Stimulated activated CD8-positive, alpha-beta memory T cell treated with anti-CD3 and anti-CD28 coated beads, Interleukin-12 subunit alpha, Interleukin-12 subunit beta, amount 100 ng/mL, for 4 hours (primary cell): Measurements from ENCODE around the gene NRP1.
"Not testable (repeated sequence)": the region's sequence is repeated elsewhere in the genome, so short reads cannot be mapped to it uniquely, and the experiment has no call there.

Experiments
- DNase-seq: peaks from one replicate; pipeline ENCODE4 v3.0.0-alpha.2; 2020; ENCODE audit warnings: low read depth

The NRP1 gene

DNA sequence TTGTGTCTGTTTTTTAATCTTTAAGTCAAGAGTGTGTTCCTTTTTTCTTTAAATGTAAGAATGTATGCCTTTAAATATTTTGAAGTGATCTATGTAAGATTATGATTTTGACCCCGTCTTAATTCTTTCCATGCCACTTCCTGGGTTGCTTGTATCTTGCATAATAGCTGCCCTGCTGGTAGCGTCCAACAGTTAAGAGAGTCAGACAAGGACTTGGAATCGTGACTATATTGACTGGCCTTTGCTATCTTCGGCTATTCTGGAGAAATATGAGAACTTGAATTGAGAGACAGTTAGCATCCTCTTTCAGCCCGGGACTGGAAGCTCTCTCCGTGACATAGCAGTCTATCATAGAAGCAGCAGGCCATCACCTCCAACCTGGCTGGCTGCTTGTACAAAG, 13.0 kb downstream of the NRP1 start:
- DNase-seq, result no peak

DNA sequence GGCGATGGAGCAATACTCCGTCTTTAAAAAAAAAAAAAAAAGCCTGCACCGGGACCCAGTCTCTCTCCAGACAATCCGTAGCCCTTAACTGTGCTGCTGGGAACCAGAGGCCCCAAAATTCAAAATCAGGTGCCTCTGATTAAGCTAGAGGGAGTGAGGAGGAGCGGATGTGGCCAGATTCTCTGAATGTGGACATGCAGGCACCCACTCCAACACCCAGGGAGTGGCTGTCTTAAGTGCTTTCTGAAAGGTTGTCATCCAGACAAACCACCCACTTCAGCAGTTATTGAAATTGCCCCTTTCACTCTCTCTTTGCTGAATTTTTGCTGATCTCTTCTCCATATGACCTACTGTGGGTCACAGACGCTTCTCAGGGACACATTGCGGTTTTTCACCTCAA, 14.2 kb downstream of the NRP1 start:
- DNase-seq, result no peak

DNA sequence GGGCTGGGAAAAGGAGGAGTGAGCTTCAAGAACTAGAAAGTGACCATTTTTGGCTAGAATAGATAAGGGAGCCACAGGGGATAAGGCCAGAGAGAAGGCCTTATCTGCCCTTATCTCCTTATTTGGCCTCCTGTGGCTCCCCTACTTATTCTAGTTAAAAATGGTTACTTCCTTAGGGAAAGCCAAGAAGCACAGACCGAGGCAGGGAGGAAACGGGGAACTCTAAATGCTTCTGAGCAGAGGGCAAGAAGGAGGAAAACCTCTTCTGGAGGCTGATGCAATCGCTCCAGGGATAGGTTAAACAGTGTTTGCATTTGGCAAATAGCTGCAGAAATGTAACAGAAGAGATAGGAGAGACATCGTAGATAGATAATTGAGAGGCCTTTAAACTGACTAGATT, 18.6 kb downstream of the NRP1 start:
- no peak for DNase-seq

DNA sequence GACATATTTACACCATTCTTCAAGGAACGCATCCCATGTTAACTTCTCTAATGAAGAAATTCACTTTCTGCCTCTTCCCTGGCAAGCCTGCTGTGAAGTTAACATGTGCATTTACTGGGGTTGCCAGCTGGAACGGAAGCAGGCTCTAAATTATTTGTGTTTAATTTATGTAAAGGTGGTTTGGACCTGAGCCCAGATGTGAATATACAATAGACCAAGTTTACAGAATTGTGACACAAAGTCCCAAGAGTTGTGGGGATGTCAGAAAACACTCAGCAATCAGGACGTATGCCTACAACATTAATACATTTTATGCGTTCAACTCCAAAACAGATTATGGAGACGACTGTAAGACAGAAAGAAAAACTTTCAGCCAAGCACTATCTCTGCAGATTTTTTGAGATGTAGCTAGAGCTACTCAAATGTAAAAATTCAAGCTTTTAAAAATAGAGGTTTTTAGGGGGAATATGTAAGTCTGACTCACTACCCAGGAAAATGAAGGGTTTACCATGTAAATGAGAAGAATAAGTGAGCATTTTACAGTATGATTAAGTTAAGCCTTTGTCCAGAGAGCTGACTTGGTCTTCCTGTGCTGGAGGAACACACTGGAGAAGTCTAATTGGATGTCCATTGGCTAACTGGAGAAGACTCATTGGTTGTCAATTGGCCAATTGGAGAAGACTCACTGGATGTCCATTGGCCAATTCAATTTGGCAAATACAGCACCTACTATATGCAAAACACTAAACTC, 19.5 kb downstream of the NRP1 start:
- no peak for DNase-seq

DNA sequence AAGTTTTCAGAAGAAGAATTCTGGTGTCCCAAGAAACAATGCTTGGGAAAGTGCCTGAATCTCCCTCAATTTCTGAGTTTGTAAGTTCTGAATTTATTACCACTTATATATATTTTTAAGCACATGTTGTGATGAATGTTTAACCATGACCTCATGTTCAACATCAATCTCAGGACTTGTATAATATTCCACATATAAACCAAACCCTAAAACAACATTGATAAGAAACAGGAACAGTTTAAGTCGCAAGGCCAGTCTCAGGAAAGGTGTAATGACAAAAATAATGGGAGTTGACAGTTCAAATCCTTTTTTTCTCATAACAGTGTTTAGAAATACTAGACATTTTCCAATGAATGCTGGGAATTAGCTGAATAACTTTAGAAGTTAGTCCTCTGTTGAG, 22.8 kb downstream of the NRP1 start:
- no peak for DNase-seq

DNA sequence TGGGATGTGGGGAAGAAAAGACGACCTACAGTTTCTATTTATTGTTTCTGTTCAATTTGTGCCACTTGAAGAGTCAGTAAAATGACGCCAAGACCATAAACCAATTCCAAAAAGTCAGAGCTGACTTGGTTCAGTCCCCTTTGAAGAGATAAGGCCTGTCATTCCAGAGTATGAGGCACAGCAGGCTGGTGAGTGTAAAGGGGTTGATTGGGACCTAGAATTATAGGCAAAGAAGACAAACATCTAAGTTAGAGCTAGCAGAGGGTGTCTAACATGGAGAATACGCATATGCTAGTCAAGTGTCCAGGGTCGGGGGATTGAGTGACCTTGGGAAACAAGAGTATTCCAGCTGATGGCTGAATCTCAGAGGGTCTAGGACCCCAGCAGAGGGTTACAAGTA, 23.6 kb downstream of the NRP1 start:
- DNase-seq, result no peak

DNA sequence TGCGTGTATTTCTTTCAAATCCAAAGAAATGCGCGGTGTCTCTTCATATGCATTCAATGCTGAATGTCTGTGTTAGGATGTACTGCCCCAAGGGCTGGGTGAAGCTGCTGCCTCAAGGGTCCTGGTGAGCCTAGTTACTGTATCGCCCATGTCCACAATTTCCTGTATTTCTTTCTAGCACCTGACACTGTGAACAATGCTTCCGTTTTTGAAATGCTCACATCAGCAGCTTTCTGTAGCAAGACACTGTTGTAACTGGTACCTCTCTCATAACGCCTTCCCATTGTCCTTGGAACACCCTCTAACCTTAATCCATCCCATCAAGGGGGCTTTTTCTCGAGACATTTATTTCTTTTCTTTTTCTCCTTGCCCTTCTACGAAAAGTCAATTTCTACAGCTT, 25.1 kb downstream of the NRP1 start:
- no peak for DNase-seq

DNA sequence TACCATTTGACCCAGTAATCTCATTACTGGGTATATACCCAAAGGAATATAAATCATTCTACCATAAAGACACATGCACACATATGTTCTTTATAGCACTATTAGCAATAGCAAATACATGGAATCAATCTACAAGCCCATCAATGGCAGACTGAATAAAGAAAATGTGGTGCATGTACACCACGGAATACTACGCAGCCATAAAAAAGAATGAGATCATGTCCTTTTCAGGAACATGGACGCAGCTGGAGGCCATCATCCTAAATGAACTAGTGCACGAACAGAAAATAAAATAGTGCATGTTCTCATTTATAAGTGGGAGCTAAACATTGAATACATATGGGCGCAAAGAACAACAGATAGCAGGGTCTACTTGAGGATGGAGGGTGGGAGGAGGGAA, 26.6 kb downstream of the NRP1 start:
- DNase-seq, result no peak

DNA sequence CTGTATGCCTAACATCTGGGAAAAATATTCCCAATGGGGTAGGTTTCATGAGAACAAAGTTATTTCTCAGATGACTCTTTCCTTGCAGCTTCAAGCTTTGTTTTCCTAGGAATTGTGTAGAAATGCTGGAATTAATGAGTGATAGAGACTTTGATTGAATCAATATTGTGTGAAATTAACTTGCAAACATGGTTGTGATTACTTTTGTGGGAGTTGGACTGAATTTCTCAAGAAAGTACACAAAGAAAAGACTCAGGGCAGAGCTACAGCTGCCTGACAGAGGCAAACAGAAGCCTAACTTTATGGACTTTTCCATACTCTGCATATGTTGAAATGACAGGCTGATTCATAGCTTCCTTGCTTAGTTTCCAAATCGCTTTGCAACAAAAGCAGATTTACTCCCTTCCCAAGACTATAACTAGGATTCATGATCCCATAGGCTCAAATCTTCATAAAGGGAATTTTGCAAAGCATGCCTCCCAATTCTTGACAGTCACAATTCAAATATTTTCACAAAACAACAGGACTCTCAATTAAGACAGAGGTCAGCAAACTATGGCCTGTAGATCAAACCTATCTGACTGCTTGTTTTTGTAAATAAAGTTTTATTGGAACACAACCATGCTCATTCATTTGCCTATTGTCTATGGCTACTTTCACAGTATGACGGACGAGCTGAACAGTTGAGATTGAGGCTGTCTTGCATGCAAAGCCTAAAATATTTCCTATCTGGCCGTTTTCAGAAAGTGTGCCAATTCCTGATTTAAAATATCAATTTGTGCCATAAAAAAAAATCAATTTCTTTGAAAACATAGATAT, 27.6 kb downstream of the NRP1 start:
- DNase-seq, result no peak

DNA sequence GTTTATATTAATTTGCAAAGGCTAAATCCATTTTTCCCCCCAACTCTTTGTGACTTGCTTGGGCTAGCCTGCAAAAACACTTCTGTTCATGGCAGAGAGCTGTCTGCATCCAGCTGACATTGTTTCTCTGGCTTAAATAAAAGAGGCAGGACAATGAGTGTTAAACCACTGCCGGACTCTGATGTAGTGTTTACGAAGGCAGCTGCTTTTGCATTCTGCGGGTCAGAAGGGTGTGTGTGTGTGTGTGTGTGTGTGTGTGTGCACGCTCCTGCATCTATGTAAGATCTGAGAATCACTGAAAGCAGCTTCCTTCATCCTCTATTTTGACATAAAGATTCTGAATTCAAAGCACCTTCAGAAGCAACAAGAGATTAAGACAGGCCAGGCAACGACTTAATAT, 28.3 kb downstream of the NRP1 start:
- DNase-seq, result no peak

DNA sequence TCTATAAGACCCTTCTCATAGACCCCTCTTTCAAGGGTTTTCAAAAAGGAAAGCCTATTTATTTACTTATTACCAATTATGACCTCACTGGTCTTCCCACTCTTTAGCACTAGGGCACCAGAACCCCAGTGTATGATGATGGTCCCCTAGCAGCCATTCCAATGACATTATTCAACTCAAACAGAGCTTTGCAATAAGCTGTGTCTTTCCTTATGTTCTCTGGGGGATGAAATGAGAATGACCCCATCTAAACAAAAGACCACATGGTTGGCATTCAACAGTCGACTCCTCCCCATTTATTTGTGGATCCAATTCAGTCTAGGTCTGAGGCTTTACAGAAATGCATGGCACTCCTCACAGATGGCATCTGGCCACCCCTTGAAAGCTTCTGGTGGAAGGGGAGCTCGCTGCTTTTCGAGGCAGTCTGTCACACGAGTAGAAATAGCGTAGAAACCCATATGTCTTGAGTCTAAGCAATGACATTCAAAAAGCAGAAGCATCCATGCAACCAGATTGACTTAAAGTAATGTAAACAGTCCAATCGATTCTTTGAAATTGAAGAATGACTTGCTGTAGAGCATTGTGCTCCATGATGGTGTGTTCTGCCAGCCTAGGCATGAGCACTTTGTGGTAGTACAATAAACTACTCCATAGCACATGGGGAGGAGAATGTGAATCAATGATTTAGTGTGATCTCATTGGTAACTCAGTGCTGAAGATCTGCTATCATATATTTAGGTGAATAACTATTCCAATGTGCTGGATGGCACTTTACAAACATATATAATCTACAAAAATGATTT, 29.8 kb downstream of the NRP1 start:
- no peak for DNase-seq

DNA sequence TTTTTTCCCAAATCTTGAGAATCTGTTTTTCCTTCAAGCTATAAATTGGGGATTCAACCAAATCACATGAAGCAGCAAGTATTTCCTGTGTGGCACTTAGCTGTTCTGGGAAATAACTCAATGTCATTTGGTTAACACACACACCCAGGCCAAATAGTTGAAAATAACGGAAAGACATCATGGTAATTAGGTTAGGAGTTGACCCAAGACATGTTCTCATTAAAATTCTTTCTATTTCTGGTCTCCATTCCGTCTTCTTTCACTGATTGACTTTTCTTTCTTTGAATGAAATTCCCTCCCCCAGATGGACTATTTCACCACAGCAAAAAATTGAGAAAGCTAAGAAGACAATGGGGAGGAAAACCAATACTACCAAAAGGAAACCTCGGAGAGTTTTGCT, 30.5 kb downstream of the NRP1 start:
- no peak for DNase-seq

DNA sequence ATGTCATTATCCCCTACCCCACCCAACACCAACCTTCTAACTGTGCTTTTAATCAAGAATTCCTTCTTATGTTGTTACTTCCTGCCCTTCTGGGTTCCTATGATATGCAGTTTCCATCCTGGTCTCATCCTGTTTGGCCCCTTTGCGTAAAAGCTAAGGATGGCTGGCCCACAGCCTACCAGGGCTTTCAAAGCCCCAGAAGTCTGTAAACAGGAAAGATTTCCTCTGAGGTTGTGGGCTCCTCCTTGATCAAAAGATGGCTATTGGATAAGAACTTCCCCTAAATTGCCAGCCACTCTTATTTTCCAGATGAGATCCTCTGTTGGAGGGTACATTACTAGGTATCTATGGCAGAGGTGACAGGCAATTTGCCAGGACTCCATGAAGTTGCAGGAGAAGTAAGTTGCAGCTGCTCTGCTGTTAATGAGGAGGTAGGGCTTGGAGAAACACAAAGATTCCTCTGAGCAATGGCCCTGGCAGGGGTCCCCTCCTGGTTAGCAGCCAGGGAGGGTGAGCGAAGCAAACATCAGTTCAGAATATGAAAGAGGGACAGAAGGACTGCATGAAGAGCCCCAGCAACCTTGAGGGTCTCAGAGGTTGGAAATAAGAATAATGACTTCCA, 32.1 kb downstream of the NRP1 start:
- DNase-seq, result no peak

DNA sequence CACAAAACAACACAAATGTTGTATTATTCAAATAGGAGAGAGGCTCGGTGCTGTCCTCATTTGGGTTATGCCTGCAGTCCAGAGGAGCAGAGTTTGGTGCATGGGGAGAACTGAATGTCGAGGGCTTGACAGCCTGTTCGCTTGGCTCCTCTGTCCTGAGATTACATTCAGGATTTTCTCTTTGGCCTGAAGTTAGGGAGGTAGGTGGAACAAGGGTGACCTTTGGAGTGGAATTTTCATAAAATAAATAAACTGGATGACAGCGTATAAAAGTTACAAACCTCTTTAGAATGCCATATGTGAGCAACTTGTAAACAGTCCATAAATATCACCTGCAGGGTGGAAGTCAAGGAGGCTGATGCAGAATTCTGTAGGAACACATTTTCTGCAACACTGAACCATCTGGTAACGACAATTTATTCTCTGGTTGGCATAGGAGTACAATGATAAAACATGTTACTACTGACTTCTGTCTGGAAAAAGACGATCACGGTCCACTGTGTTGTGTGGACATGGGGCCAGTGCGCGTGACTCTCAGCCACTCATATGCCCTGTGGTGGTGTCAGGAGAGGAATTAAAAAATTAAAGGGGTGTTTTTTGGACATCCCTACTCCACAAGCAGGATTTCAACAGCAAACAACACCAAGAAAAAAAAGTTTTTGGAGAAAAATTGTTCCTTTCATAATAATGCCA, 33.2 kb downstream of the NRP1 start:
- no peak for DNase-seq

DNA sequence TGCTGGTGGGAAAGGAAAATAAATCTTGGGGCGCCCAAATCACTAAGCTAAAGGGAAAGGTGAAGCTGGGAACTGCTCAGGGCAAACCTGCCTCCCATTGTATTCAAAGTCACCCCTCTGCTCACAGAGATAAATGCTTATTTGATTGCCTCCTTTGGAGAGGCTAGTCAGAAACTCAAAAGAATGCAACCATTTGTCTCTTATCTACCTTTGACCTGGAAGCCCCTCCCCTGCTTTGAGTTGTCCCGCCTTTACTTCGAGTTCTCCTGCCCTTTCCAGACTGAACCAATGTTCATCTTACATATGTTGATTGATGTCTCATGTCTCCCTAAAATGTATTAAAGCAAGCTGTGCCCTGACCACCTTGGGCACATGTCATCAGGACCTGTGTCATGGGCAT, 33.9 kb downstream of the NRP1 start:
- not testable (repeated sequence) for DNase-seq

DNA sequence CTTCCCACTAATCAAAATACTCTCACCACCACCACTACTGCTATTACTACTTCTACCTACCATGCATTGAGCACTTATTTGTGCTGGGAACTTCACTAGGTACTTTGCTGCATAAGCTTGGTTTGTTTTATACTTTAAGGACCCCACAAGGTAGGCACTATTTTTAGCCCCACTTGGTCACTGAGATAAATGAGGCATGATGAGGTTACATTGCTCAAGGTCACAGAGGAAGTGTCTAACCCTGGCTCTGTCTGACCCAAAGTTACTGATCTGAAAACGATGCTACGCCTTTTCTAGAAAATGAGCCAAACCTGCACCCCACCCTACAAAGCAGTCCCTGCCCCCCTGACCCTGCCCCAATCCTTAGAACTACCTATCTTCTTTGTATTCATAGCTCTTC, 35.6 kb downstream of the NRP1 start:
- DNase-seq, result no peak

DNA sequence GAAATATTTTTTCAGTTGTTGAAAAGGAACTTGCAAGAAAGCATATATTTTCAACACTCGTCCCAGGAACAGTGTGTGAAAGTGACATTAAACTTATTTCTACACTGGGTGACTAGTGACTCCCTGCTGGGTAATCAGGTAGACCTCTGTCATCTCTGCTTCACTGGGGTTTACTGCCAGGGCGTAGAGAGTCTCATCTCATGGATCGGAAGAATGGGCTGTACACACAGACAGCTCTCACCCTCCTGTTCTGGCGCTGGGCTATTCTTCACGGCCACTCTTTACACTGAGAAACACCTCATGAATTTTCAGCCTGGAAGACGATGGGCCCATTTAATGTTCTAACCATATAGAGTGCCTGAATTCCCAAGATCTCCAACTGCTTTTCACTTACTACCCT, 36.4 kb downstream of the NRP1 start:
- no peak for DNase-seq

DNA sequence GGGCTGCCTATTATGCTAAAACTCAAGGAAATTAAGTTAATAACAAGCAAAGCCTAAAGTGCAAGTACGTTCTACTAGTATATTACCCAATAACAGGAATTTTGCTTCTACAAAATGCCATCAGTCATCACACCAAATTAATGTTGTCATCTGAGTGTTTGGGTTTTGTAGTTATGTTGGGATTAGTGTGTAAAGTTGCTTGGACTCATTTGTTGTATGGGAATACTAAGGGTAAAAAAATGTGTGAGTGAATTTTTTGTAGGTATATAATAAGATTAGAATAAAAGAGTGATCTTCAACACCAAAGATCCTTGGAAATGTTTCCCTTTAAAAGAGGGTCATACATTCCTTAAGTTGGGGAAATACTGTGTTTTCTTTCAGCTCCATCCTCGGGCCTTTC, 38.6 kb downstream of the NRP1 start:
- DNase-seq, result no peak

DNA sequence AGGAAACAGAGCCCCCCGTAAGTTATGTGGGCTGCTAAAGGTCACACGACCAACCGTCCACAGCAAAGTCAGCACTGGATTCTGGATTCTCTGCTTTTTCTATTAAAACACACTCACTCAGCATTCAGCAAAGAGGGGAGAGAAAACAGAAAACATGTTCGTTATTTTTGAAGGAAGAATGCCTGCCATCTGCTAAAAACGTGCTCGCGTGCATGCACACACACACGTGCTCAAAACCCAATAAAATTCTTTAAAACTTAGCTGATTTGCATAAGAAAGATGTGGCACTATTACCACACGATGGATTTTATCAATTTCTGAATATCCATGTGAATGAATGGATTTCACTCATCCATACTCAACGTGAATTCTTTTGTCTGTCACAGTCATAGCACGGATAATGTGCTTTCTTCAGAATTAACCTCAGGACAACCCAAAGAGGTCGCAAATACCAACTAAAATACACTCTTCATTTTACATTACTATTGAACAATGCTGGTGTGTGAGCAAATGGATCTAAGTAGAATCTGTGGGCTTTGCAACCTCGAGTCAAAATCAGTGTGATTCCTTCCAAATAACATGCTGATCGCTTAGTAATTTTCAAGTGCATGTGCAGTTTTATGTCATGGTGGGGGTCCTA, 40.8 kb downstream of the NRP1 start:
- no peak for DNase-seq

DNA sequence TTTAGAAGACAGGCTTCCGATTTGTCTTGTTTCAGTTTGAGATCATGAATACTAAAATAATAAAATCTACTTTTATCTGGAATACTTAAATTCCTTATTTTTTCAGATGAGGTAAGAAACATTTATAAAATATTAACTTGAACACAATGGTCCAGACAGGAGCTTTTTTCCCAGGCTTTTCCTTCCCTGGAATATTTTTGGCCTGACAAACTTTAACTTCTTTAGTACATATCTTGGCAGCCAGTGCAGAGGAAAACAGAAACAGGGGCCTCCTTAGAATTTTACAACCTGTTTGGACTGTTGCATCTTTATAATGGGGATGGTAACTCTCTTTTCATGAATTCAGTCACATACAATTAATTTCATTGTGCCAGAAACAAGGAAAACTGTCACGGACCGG, 41.4 kb downstream of the NRP1 start:
- no peak for DNase-seq

DNA sequence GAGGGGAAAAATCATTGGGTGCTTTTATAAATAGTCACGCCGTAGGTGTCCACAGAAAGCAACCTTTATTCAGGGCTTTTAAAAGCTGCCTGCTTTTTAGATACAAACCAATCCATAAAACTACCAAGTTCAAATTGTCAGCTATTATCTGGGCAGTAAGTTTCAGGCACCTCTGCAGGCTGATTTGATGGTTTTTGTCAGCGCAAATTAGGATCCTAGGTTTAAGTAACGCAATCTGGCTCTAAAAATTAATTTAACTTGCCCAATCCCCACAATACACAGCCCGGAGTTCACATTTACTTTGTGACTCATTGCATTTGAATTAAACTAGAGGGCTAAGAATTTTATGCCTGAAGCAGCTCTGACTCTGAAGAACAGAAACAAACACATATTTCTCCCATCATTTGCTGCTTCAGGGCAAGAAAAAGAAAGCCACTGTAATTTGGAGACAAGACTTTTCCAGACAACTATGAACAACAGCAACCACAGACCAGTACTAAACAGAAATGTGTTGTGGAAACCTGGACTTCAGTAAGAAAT, 43.3 kb downstream of the NRP1 start:
- no peak for DNase-seq
